ENCODE results near the gene SLC35F6. TPM values are rescaled to one million over a fixed set of nuclear protein-coding genes. Genes with fewer than 3 reads are reported as not detected.
"Not testable (repeated sequence)": the region's sequence is repeated elsewhere in the genome, so short reads cannot be mapped to it uniquely, and the experiment has no call there.

Gene SLC35F6
- total and polyA plus RNA-seq, 4 donors: 14.8 to 49.9 (median 21.4) TPM

DNA sequence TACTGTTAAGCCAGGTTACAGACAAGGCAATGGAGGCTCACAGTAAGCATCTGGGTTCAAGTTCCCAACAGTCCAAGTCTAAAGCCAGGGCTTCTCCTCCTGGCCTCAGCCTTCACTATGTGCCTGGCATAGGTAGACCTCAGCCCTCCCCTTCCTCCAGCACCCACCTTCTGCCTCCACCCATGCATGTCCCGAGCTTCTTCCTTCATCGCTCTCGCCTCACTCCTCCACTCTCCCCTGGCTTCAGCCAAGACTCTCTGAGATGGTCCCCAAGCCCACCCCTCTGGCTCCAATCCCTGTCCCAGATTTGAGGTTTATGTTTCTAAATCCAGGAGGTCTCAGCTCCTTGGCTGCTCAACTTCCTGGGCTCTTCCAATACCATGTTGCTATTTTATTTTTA is 48.6 kb downstream of the SLC35F6 start:
- Histone ChIP-seq H3K4me3 (no peak overlapping the region), H3K9ac (ENCODE audit: insufficient read depth in 1 of 2, low read length in 2 of 2) (no peak overlapping the region), H3K27ac (ENCODE audit: low read depth in 1 of 2, low read length in 1 of 2) (no peak overlapping the region), H3K4me1 (ENCODE audit: control insufficient read depth in 5 of 5, insufficient read depth in 5 of 5, low read length in 5 of 5) (no peaks in the 10 kb centered on the region), H3K27me3 (ENCODE audit: control insufficient read depth in 3 of 3, insufficient read depth in 3 of 3, low read length in 2 of 3) (peaks cover 0 to under 1% (median 0%) of the 10 kb centered on the region in 3 donors), H3K9me3 (ENCODE audit: control insufficient read depth in 4 of 4, insufficient read depth in 3 of 4, low read length in 3 of 4) (no peaks in the 10 kb centered on the region), H3K36me3 (ENCODE audit: control insufficient read depth in 4 of 4, insufficient read depth in 4 of 4, low read length in 4 of 4) (no peaks in the 10 kb centered on the region)
- ATAC-seq (ENCODE audit: insufficient read depth, low FRiP score): no peak
- TF ChIP-seq, protein P1, sequence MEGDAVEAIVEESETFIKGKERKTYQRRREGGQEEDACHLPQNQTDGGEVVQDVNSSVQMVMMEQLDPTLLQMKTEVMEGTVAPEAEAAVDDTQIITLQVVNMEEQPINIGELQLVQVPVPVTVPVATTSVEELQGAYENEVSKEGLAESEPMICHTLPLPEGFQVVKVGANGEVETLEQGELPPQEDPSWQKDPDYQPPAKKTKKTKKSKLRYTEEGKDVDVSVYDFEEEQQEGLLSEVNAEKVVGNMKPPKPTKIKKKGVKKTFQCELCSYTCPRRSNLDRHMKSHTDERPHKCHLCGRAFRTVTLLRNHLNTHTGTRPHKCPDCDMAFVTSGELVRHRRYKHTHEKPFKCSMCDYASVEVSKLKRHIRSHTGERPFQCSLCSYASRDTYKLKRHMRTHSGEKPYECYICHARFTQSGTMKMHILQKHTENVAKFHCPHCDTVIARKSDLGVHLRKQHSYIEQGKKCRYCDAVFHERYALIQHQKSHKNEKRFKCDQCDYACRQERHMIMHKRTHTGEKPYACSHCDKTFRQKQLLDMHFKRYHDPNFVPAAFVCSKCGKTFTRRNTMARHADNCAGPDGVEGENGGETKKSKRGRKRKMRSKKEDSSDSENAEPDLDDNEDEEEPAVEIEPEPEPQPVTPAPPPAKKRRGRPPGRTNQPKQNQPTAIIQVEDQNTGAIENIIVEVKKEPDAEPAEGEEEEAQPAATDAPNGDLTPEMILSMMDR (IDR thresholded peaks at IDR 0.05; ENCODE audit: control extremely low read depth, extremely low read depth): no peak
- WGBS, 2 donors: 94 to 100% methylated on average over 3 of the region's 3 CpGs
- no peak for DNase-seq

DNA sequence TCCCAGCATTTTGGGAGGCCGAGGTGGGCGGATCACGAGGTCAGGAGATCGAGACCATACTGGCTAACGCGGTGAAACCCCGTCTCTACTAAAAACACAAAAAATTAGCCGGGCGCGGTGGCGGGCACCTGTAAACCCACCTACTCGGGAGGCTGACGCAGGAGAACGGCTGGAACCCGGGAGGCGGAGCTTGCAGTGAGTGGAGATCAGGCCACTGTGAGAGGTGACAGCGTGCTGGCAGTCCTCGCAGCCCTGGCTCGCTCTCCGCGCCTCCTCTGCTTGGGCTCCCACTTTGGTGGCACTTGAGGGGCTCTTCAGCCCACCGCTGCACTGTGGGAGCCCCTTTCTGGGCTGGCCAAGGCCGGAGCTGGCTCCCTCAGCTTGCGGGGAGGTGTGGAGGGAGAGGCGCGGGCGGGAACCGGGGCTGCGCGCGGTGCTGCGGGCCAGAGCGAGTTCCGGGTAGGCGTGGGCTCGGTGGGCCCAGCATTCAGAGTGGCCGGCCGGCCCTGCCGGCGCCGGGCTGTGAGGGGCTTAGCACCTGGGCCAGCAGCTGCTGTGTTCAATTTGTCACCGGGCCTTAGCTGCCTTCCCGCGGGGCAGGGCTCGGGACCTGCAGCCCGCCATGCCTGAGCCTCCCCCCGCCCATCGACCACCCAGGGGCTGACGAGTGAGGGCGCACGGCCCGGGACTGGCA is 50.1 kb downstream of the SLC35F6 start:
- DNase-seq; H3K4me1 ChIP-seq (ENCODE audit: control insufficient read depth in 5 of 5, insufficient read depth in 5 of 5, low read length in 5 of 5); H3K9me3 ChIP-seq (ENCODE audit: control insufficient read depth in 4 of 4, insufficient read depth in 3 of 4, low read length in 3 of 4); H3K9ac ChIP-seq (ENCODE audit: insufficient read depth in 1 of 2, low read length in 2 of 2); H3K4me3 ChIP-seq; H3K27ac ChIP-seq (ENCODE audit: low read depth in 1 of 2, low read length in 1 of 2); H3K36me3 ChIP-seq (ENCODE audit: control insufficient read depth in 4 of 4, insufficient read depth in 4 of 4, low read length in 4 of 4); H3K27me3 ChIP-seq (ENCODE audit: control insufficient read depth in 3 of 3, insufficient read depth in 3 of 3, low read length in 2 of 3); ATAC-seq (ENCODE audit: insufficient read depth, low FRiP score): not testable (repeated sequence)
- WGBS, 2 donors: 92 to 95% methylated on average over 47 to 52 of the region's 52 CpGs

DNA sequence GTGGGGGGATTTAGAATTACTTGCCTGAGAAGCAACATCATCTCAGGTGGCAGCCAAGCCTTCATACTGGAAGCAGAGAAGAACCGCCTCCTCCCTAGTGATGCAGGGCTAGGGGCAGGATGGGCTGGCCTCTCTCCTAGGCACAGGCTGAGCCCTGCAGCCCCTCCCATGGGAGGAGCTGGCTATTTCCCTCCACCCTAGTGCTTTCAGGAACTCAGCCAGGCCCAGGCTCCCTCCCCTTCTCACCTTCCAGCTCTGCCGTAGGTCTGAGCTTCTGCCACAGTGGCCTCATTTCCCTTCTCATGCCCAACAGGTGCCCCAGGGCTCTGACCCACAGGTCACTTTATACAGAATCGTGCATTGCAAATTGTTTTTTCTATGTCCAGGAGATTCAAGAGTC is 52.8 kb downstream of the SLC35F6 start:
- Histone ChIP-seq H3K9me3 (ENCODE audit: control insufficient read depth in 4 of 4, insufficient read depth in 3 of 4, low read length in 3 of 4) (no peaks in the 10 kb centered on the region), H3K36me3 (ENCODE audit: control insufficient read depth in 4 of 4, insufficient read depth in 4 of 4, low read length in 4 of 4) (no peaks in the 10 kb centered on the region), H3K4me3 (no peak overlapping the region), H3K9ac (ENCODE audit: insufficient read depth in 1 of 2, low read length in 2 of 2) (no peak overlapping the region), H3K27ac (ENCODE audit: low read depth in 1 of 2, low read length in 1 of 2) (no peak overlapping the region), H3K27me3 (ENCODE audit: control insufficient read depth in 3 of 3, insufficient read depth in 3 of 3, low read length in 2 of 3) (peaks cover 0 to 3% (median 0%) of the 10 kb centered on the region in 3 donors), H3K4me1 (ENCODE audit: control insufficient read depth in 5 of 5, insufficient read depth in 5 of 5, low read length in 5 of 5) (no peaks in the 10 kb centered on the region)
- WGBS, 2 donors: 51 to 54% methylated on average over 3 of the region's 3 CpGs
- DNase-seq (no peak), ATAC-seq (ENCODE audit: insufficient read depth, low FRiP score) (no peak)
- TF ChIP-seq, protein P1 (IDR thresholded peaks at IDR 0.05; ENCODE audit: control extremely low read depth, extremely low read depth): no peak

DNA sequence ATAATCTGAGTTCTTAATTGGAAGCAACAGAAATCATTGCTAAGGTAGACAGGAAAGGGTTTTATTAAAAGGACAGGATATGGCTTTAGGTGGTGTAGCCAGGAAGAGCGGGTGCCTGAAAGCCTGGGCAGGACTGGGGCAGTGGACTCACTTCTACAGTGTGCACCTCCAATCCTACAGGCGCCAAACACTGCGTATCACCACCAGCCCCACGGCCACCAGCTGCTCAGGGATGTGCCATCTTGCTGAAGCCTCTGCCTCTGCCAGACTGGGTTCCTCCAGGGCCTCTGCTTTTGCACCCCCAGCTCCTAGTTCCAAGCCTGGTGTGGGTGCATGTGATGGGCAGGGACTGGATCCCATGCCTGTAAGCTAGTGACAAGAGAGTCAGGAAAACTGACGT is 54.2 kb downstream of the SLC35F6 start:
- Histone ChIP-seq H3K36me3 (ENCODE audit: control insufficient read depth in 4 of 4, insufficient read depth in 4 of 4, low read length in 4 of 4) (no peaks in the 10 kb centered on the region), H3K27ac (ENCODE audit: low read depth in 1 of 2, low read length in 1 of 2) (no peak overlapping the region), H3K4me1 (ENCODE audit: control insufficient read depth in 5 of 5, insufficient read depth in 5 of 5, low read length in 5 of 5) (no peaks in the 10 kb centered on the region), H3K4me3 (no peak overlapping the region), H3K9ac (ENCODE audit: insufficient read depth in 1 of 2, low read length in 2 of 2) (no peak overlapping the region), H3K9me3 (ENCODE audit: control insufficient read depth in 4 of 4, insufficient read depth in 3 of 4, low read length in 3 of 4) (no peaks in the 10 kb centered on the region), H3K27me3 (ENCODE audit: control insufficient read depth in 3 of 3, insufficient read depth in 3 of 3, low read length in 2 of 3) (peaks cover 0 to 3% (median 0%) of the 10 kb centered on the region in 3 donors)
- WGBS, 2 donors: 73 to 85% methylated on average over 5 of the region's 5 CpGs
- TF ChIP-seq, protein P1 (IDR thresholded peaks at IDR 0.05; ENCODE audit: control extremely low read depth, extremely low read depth): no peak
- ATAC-seq (ENCODE audit: insufficient read depth, low FRiP score) (no peak), DNase-seq (no peak)

All from lung (tissue), 12 donors.